DMS153 treated with DMSO at 0.1 percent for 48 hours (cell line): ENCODE measurements around the gene GNL2.
"Not testable (repeated sequence)": the region's sequence is repeated elsewhere in the genome, so short reads cannot be mapped to it uniquely, and the experiment has no call there.

Experiments
- DNase-seq: peaks from one replicate; lab custom pipeline; 2025; ENCODE audit not compliant: unreplicated experiment; lab: John Stamatoyannopoulos, UW

The GNL2 gene

DNA sequence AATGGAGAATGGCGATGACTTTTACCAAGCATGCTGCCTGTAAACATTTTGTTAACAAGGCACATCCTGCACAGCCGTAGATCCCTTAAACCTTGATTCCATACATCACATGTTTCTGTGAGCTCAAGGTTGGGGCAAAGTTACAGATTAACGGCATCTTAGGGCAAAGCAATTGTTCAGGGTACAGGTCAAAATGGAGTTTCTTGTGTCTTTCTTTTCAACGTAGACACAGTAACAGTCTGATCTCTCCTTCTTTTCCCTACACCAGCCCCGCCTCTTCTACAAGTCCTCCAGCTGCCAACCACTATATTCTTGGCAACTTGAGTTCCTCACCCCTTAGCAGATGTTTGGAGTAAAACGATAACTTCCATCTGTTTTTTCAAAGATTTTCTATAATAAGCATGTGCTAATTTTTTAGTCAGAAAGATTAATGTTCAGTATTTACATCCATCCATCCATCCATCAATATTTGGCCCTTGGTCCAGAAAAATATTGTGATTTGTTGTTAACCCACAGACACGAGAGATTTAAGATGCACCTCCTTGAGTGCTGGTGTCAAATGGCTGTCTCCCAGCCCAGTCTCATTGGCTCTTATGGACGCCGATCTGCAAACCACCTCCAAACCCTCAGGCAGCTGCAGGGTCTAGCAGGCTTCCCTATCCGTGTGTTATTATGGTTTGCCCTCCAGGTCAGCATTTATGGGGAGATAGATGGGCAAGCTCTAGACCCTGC, 35.2 kb downstream of the GNL2 start:
- DNase-seq = no peak

DNA sequence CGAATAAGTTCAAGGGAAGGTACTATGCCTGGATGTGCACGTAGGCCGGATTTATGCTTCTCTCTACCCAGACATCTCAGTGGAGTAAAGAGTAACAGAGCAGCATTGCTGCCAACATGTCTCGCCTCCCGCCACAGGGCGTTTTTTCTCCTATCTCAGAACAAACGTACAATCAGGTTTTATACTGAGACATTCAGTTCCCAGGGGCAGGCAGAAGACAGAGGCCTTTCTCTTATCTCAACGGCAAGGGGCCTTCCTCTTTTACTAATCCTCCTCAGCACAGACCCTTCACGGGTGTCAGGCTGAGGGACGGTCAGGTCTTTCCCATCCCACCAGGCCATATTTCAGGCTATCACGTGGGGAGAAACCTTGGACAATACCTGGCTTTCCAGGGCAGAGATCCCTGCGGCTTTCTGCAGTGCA, 35.8 kb downstream of the GNL2 start:
- not testable (repeated sequence) for DNase-seq

DNA sequence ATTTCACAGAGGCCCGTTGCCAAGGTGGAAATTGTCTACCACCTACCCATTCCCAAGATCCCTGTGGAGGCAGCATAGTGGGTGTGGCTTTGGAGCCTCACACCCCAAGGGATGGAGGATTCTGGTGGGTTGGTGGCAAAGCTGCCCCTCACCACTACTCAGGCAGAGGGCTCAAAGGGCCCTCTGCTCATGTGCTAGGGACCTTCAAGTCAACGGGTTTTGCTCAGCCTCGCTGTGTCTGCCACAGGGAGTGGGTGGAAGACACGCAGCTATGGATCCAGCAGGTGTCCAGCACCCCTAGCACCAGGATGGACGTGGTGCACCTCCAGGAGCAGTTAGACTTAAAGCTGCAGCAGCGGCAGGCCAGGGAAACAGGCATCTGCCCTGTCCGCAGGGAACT, 36.7 kb downstream of the GNL2 start:
- DNase-seq = no peak

DNA sequence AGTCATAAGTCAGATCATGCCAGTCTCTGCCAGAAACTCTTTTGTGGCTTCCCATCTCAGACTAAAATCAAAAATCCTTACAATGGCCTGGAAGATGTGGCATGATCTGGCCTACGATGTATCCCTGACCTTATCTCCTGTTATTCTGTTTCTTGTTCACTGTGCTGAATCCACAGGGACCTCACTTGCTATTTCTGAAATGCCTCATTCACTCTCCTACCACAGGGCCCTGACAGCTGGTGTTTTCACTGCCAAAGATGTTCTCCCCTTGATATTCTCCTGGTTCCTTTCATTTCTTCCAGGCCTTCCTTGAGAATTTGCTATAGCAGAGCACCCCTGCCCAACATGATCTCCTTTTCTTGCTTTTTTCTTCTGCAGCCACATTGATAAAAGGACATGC, 37.3 kb downstream of the GNL2 start:
- no peak for DNase-seq

DNA sequence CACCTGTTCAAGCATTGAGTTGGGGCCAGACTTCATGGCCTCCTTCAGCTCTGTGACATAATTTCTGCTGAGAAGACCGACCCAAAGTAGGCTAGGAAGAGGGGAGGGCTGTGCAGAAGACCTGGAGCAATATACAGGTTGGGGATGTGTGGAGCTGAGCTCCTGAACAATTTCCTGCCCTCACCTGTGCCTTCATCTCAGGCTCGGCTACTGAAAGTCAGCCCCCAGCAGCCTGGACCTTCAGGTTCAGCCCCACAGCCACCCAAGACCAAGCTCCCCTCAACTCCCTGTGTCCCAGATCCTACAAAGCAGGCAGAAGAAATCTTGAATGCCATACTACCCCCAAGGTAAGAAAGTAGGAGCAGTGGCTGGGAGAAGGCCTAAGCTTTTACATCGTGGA, 38.3 kb downstream of the GNL2 start:
- no peak for DNase-seq

DNA sequence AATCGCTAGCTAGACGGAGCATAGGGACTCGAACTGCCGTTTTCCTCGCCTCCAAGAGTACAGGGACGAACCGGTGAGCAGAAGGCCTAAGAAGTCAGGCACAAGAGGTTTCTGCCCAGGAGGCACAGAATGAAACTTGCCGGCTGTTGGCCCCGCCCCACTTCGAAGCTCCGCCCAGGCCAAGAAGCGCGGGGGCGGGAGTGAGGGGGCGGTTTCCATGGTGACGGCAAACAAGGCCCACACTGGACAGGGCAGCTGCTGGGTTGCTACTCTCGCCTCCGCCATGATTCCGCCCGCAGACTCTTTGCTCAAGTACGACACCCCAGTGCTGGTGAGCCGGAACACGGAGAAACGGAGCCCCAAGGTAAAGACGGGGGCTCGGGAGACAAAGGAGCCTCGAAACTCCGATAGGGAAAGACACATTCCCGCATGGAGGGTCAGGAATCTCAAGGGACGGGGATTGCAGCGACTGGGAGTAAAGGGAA, 39.0 kb downstream of the GNL2 start, which contains the start of gene DNALI1:
Gene DNALI1 (plus strand): TSS at position 229 of the 485 bp plus-strand sequence. CDS start 55 bp downstream, at position 284.
- peak; percentile 89 for DNase-seq

DNA sequence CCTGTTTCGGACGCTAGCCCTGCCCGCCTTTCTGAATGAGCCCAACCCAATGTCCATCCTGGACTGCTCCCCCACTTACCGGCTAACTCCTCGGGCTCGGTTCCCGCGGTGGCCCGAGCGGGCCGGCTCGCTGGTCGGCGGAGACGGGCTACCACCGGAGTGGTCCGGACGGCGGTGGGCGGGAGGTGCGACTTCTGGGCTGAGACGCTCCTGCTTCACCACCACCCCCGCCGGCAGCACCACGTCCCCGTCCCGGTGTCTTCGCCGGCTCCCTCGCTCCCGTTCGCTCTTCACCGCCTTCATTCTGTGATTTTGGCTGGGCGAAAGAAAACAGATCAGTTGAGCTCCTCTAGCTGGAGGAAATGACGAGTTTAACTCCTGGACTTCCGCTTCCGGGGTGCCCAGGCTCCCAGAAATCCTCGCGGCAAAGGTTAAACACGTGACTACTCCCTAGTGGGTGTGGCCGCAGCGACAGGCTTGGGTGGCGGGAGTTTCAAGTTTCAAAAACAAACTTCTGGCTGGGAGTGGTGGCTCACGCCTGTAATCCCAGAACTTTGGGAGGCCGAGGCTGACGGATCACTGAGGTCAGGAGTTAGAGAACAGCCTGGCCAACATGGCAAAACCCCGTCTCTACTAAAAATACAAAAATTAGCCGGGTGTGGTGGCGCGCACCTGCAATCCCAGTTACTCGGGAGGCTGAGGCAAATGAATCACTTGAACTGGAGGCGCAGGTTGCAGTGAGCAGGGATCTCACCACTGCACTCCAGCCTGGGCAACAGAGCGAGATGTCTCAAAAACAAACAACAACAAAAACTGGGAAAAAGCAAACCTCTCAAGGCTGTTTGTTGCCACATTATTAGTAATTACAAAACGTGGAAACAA, 41.6 kb downstream of the GNL2 start, which contains the start of gene SNIP1:
Gene SNIP1 (minus strand): TSS at position 367 of the 882 bp plus-strand sequence. CDS start 64 bp downstream, at position 303.
- DNase-seq = peak; percentile 97

DNA sequence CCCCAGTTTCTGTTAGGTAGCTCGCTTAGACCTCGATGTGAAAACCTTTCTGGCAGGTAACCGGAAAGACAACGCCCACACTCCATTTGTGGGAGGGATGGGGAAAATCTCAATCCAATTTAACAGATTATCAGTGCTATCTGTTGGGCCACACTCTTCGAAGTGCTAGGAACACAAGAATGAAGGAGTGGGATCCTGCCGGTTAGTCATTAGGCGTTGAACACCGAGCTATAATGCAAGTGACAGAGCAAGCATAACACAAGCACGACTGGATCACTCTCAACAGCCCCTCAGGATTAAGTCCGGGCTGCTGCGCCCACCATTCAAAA, 42.2 kb downstream of the GNL2 start:
- DNase-seq = no peak

DNA sequence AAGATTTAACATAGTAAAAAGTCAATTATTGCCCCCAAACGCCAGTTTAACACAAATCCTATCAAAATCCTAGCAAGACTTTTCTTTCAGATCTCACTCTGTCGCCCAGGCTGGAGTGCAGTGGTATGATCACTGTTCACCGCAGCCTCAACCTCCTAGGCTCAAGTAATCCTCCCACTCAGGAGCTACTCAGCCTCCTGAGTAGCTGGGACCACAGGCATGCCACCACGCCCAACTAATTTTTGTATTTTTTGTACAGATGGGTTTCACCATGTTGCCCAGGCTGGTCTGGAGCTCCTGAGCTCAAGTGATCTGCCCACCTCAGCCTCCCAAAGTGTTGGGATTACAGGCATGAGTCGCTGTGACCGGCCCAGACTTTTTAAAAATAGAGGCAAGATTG, 46.4 kb downstream of the GNL2 start:
- no peak for DNase-seq

DNA sequence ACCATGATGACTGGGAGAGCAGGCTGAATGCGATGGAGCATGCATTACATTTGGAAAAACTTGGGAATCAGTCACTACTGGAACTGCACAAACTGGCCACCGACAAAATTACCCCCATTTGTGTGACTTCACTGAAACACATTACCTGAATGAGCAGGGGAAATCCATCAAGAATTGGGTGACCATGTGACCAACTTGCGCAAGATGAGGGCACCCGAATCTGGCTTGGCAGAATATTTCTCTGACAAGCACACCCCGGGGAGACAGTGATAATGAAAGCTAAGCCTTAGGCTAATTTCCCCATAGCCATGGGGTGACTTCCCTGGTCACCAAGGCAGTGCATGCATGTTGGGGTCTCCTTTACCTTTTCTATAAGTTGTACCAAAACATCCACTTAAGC, 50.7 kb downstream of the GNL2 start:
- DNase-seq = no peak

DNA sequence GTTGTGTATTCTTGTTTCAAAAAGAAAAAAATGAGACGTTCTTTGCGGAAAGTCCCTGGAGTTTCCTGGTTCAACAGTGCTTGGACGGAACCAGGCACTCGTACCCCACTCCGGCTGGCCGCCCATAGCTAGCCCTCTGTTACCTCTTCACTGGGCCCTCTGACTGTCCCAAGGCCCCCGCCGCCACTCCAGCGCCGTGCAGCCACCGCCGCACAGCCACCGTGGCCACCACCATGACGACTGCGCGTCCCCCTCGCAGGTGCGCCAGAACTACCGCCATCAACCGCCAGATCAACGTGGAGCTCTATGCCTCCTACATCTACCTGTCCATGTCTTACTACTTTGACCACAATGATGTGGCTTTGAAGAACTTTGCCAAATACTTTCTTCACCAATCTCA, 51.2 kb downstream of the GNL2 start:
- no peak for DNase-seq

DNA sequence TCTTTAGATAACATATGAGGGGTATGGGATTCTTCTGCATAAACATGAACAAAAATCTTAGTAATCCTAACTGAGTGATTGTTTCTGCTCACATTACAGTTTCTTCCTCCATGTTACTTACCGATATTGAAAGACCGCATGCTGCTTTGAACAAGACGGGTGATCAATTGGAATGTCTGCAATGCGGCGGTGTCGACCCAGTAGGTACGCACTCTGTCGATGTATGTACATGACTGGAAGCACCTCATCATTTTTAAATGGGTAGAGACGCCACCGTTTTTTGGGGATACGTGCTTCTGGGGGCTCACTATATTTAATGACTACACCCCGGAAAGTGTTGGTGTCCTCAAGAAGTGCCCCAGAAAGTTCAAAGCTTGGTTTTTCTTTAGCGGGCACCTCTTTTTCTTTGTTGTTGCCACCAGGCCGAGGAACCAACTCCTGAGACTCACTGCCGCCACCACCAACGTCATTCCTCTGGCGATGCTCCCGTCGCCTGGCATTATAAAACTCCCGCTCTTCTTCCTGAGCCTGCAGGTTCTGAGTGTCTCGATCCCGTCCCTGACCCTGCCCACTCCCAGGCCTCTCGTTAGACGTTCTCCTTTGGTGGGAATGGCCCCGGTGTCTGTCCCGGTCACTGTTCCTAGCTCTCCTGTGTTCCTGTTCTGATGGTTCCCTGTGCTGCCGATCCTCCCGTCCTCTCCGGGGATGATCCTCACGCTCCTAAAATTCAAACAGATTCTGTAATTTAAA, 55.5 kb downstream of the GNL2 start:
- DNase-seq = no peak

DNA sequence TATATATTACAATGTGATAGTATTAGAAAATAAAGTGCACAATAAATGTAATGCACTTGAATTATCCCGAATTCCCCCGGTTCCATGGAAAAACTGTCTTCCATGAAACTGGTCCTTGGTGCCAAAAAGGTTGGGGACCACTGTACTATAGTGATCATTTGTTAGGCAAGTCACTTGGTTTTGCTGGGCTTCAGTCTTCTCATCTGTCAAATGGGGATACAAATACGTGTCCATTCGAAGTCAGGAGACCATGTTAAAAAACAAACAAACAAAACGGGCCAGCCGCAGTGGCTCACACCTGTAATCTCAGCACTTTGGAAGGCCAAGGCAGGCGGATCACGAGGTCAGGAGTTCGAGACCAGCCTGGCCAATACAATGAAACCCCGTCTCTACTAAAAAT, 56.6 kb downstream of the GNL2 start:
- not testable (repeated sequence) for DNase-seq

DNA sequence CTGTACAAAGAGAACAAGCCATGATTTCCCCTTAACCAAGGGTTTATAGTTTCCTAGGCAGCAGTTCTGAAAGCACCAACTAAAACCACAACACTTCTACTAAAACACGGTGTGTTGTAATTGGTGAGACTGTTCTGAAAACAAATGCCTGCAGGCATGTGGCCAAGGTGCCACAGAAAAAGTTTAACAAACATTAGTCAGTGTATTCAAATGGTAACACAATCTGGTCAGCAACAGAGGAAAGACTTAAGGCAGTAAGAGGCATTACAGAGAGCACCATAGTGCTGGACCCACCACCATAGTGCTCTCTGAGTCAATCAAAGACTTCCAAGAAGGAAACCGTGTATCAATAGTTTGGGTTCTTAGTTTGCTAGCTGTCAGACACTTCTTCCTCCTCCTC, 58.4 kb downstream of the GNL2 start:
- no peak for DNase-seq

DNA sequence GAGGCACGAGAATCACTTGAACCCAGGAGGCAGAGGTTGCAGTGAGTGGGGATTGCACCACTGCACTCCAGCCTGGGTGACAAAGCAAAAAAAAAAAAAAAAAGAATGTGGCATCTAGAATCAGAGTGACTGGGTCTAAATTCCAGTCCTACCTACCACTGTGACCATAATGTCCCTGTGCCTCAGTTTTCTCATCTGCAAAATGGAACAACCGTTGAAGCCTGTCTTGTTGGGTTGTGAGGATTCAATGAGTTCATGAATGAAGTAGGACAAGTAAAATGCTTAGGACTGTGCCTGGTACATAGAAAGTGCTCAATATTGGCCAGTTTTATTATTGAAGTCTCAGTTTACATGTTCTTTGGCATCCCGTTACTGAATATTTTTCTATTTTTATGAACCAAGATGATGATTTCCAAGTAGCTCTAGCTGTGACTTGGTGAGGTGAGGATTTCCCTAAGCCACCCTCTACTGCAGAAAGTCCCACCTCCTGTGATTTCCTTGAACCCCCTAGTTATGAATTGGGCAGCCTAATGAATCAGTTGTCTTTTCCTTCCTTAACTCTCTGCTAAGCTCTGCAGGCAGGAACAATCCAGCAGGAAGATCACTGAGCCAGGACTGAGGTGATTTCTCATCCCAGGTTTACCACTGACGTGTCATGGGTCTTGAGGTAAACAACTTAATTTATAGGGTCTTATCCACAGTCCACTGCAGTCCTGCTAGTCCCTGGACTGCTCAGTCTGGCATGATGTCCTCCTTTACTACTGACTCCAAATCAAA, 62.2 kb downstream of the GNL2 start:
- DNase-seq = no peak

DNA sequence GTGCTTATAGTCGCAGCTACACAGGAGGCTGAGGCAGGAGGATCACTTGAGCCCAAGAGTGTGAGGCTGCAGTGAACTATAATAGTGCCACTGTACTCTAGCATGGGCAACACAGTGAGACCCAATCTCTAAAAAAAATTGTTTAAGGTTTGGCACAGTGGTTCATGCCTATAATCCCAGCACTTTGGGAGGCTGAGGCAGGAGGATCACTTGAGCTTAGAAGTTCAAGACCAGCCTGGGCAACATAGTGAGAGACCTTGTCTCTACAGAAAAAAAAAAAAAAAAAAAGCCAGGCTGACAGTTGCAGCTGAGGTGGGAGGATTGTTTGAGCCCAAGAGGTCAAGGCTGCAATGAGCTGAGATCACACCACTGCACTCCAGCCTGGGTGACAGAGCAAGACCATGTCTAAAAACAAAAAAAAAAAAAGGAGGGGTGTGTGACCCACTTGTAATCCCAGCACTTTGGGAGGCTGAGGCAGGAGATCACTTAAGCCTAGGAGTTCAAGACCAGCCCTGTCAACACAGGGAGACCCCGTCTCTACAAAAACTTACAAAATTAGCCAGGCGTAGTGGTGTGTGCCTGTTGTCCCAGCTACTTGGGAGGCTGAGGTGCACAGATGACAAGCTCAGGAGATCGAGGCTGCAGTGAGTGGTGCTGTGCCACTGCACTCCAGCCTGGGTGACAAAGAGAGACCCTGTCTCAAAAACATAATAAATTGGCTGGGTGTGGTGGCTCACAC, 63.1 kb downstream of the GNL2 start:
- not testable (repeated sequence) for DNase-seq

DNA sequence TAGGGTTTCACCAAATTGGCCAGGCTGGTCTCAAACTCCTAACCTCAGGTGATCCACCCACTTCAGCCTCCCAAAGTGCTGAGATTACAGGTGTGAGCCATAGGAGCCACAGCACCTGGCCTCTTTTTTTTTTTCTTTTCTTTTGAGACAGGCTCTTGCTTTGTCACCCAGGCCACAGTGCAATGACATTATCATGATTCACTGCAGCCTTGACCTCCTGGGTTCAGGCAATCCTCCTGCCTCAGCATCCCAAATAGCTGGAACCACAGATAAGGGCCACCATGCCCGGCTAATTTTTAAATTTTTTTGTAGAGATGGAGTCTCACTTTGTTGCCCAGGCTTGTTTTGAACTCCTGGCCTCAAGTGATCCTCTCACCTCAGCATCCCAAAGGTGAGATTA, 65.8 kb downstream of the GNL2 start:
- not testable (repeated sequence) for DNase-seq

DNA sequence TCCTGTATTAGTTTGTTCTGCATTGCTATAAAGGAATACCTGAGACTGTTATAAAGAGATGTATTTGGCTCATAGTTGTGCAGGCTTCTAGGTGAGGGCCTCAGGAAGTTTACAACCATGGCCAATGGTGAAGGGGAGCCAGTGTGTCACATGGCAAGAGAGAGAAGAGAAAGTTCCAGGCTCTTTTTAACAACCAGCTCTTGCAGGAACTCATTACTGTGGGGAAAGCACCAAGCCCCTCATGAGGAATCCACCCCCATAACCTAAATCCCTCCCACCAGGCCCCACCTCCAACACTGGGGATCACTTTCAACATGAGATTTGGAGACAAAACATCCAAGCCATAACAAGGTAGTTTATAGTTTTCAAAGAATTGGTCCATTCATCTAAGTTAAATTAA, 76.1 kb downstream of the GNL2 start:
- no peak for DNase-seq

DNA sequence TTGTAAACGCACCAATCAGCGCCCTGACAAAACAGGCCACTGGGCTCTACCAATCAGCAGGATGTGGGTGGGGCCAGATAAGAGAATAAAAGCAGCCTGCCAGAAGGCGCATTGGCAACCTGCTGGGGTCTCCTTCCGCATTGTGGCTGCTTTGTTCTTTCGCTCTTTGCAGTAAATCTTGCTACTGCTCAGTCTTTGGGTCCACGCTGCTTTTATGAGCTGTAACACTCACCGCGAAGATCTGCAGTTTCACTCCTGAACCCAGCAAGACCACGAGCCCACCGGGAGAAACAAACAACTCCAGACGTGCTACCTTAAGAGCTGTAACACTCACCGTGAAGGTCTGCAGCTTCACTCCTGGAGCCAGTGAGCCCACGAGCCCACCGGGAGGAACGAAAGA, 76.8 kb downstream of the GNL2 start:
- DNase-seq = not testable (repeated sequence)

DNA sequence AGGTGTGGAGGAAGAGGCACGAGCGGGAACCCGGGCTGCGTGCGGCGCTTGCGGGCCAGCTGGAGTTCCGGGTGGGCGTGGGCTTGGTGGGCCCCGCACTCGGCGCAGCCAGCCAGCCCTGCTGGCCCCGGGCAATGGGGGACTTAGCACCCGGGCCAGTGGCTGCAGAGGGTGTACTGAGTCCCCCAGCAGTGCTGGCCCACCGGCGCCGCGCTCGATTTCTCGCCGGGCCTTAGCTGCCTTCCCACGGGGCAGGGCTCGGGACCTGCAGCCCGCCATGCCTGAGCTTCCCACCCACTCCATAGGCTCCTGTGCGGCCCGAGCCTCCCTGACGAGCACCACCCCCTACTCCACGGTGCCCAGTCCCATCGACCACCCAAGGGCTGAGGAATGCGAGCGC, 77.5 kb downstream of the GNL2 start:
- DNase-seq = not testable (repeated sequence)
